Dedifferentiated amniotic fluid mesenchymal stem cell (primary cell): Measurements from ENCODE around the gene GGCT.
A peak's percentile ranks its signal among the peaks of the same experiment; 100 is the strongest.
"Not testable (repeated sequence)": the region's sequence is repeated elsewhere in the genome, so short reads cannot be mapped to it uniquely, and the experiment has no call there.

Experiments used
- DNase-seq: peaks from one replicate; pipeline ENCODE4 v3.0.0-alpha.2; 2016; ENCODE audit errors: extremely low spot score

The GGCT gene

GRCh38 chr7:30515761-30516160 is 11.1 kb upstream of the GGCT start:
- no peak for DNase-seq

DNA sequence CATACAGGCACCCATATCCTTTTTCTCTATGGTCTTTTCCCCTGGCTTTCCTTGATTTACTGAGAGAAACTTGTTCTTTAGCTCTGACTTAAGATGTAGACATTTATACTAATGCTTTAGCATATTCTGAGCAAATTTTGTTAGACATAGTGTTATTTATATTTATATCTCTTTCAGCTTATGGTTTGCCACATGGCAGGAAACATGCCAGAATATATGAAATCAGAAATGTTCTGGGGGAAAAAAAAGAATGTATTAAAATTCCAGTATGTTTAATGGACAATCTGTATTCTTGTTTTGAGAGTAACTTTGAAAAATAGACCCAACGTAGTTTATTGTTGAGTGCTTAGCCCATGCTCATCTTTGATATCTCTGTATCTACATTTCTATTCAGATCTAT is 10.1 kb upstream of the GGCT start:
- DNase-seq, result no peak

DNA sequence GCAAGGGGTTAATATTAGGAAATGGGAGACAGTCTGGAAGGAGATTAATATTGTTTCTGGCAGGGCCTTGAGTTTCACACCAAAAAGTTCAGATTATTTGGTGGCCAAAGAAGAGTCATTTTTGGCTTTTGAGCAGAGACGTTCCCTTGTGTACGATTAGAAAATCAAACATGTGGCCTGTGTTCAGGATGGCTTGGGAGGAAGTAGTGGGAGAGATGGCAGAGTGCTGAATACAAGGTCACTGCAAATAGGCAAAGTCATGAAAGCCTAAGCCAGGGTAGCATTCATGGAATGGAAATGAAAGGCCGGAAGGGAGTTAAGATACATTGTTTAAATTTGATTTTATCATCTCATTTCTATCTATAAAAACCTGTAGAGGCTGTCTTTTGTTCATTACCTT is 9.5 kb upstream of the GGCT start:
- DNase-seq, result no peak

DNA sequence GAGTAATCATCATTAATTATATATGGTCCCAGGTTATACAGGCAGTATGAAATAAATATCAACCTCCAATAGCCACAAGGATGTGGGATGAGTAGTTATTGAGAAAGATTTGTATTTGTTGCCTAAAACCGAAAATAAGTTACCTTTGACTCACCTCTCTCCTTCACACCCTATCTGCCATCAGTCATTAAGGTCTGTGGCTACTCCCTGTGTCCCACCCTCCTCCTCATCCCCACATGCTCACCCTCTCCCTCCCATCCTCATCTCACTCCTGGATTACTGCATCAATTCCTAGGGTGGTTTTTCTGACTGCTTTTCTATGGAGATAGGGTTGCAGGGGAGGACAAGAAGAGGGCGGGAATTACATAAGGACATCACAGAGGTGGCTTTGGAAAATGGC is 9.1 kb upstream of the GGCT start:
- no peak for DNase-seq

DNA sequence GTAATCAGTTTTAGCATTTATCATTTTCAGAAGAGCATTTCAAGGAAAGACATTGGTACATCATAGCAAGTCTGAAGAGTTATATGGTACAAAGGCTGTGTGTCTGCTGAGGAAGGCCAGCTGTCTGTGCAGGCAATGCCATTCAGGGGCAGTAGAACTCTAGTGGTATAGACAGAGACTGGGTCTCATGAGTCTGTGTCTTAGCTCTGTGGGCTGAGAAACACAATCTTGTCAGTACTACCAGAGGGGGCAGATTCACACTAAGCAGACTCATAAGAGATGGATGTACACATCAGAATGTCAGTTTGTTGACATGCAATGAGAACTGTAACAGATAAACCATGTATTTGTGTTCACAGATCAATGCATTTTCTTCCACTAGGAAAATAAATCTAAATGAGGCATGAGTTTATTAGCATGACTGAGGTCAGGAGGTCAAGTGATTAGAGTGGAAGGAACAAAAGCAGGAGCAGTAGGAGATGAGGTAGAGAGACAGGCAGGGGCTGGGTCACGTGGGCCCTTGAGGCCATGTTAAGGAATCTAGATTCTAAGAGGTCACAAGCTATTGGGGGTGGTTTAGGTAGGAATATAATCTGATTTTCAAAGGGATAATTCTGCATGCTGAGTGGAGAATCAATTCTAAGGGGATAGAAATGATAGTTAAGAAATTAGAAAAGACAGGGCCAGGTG is 7.5 kb upstream of the GGCT start:
- DNase-seq, result no peak

GRCh38 chr7:30511494-30511893 is 6.9 kb upstream of the GGCT start:
- no peak for DNase-seq

DNA sequence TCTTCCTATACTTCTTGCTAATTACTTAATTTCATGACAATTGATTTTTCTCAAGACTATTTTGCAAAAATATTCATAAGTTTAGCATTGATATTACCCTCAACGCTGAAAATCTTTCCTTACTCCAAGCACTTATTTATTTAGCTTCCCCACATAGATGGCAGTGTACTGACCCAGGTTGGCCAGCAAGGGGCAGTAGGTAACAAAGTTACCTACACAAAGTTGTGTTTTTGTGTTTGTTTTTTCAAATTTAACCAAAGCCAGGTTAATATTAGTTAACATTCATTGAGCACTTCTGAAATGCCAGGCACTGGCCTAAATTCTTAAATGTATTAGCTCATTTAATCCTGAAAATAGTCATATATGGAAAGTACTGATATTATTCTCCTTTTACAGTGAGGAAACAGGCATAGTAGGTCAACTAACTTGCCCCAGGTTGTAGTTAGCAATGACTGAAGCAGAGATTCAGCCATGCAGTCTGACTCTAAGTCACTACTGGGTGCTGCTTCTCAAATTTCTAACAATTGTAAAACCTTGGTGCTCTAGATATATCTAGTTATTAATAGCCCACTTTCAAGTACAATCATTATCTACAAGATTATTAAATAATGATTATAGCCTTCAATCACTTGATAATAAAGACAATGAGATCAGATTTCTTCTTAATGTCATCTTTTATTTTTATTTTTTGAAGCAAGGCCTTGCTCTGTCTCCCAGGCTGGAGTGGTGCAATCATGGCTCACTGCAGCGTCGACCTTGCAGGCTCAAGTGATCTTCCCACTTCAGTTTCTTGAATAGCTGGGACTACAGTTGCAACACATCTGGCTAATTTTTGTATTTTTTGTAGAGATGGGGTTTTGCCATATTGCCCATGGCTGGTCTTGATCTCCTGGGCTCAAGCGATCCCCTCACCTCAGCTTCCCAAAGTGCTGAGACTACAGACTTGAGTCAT is 5.8 kb upstream of the GGCT start:
- DNase-seq, result peak; percentile 28

DNA sequence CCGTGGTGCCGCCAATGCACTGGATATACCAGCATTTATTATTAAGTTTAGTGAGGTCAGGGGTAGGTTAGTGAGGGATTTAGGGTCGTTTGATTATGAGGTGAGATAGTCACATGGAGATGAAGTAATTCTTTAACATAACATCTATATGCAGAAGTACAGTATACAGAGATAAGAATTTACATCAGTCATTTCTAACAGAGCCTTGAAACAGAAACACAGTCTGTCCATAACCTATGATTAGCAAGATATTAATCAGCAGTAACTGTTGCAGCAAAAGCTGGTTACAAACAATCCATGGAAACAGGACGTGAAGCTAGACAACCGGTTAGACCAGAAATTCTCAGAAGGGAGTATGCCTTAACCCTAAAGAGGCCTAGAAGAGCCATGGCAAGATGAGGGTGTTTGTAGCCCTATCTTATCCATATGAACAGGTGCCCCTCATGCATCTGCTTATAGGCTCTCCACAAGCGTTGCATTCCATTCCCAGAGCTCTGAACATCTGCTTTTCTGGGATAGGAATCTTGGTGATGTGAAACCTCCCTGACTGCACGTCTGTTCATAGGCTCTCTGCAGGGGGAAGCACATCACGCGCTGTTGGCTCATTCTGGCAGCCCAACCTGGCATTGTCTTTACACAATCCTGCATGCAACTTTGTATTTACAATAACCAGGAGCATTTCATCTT is 4.7 kb upstream of the GGCT start:
- DNase-seq, result not testable (repeated sequence)

GRCh38 chr7:30507346-30507900 is 2.8 kb upstream of the GGCT start:
- not testable (repeated sequence) for DNase-seq

DNA sequence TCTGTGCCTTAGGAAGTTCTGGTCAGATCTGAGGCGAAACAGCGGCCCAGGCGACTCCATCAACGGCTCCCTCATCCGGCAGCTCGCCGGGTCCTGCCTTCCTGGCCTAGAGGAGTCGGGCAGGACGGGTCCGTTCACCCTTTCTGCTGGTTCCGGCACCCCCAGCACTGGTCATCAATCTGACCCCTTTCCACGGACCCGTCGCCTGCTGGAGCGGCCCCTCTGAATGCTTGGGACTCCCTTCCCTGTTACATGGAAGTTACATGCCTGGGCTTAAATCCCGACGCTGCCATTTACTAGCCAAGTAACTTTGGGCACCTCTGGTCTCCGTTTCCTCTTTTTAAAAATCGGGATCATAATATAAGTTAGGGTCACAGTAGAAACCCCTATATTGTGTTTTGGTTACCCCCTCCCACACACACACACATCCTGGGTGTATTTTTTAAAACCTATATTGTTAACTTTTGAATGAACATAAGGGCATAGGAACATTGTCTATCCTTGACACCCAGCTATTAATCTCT is 607 bp upstream of the GGCT start:
- DNase-seq, result no peak

DNA sequence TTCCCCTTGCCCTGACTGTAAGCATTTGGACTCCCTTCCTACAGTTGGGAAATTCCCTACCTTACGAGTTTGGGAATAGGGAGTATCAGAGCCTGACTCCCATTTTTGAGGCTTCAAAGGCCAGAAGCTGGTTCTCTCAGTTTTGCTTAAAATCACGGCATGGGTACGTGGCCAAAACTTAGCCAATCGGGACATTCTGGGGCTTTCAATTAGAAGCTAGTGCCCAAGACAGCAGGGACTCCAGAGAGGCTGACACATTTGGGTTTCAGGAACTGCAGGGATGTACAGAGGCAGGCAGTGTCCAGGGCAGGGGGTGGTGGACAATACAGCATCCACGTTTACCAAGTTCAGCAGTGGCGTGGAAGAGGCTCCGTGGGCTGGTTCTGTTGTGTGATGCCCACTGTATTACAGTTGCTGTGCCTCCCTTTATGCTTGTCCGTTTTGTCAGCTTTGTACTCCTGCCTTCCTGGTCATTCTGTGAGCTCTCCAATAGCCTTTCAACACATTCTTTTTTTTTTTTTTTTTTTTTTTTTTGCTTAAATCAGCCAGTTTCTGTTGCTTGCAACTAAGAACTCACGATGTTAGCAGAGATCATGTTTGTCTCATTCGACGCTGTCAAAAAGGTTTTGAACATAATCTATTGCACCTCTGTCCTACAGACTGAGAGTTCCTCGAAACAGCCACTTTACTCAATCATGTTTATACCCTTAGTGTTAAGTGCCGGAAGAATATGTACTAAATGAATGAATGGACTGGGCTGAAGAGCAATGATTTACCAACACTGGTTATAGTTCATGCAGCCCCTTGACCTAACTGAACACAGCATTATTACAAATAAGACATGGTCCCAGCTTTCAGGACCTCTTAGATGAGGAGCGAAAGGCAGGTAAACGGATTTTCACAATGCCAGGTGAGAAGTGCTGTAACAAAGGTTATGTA is 1.1 kb downstream of the GGCT start:
- DNase-seq, result no peak

- DNase-seq, result no peak
Measured at GRCh38 chr7:30502470-30503251, 2.0 kb downstream of the GGCT start.

- DNase-seq, result no peak
Measured at GRCh38 chr7:30501264-30501663, 3.4 kb downstream of the GGCT start.

DNA sequence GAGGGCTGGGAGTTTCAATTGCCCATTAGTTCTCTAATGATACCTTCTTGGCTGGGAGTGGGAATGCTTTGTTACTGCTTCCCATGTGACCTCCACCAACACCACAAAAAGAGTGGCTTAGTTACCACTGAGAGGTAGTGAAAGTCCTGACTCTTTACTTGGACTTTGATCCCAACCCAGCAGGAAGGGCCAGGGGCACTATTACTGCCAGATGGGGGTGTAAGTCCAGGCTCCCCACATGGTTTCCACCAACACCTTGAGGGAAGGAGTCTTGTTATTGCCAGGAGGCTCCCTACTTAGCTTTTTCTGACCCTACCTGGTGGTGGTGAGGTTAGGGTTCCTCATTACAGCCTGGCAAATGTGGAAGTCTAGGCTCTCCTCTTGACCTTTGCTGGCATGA is 11.4 kb downstream of the GGCT start:
- DNase-seq, result no peak

- no peak for DNase-seq
Measured at GRCh38 chr7:30491417-30491816, 13.2 kb downstream of the GGCT start.

- DNase-seq, result no peak
Measured at GRCh38 chr7:30487371-30487770, 17.3 kb downstream of the GGCT start.

DNA sequence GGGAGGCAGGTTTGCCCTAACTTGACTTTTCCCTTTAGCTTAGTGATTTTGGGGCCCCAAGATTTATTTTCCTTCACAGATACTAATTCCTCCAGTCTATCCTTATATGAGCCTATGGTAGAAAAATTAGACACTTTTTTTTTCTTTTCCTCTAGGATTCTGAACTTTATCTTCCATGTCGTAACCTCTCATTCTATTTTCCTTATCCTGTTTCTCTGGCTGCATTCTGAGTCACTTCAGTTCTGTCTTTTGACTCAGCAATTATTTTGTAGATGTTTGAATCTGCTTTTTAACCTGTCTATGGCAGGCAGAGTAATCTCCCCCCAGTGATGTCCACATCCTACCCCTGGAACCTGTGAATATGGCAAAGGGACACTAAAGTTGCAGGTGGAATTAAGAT is 19.0 kb downstream of the GGCT start:
- no peak for DNase-seq

- not testable (repeated sequence) for DNase-seq
Measured at GRCh38 chr7:30481416-30481815, 23.2 kb downstream of the GGCT start.

DNA sequence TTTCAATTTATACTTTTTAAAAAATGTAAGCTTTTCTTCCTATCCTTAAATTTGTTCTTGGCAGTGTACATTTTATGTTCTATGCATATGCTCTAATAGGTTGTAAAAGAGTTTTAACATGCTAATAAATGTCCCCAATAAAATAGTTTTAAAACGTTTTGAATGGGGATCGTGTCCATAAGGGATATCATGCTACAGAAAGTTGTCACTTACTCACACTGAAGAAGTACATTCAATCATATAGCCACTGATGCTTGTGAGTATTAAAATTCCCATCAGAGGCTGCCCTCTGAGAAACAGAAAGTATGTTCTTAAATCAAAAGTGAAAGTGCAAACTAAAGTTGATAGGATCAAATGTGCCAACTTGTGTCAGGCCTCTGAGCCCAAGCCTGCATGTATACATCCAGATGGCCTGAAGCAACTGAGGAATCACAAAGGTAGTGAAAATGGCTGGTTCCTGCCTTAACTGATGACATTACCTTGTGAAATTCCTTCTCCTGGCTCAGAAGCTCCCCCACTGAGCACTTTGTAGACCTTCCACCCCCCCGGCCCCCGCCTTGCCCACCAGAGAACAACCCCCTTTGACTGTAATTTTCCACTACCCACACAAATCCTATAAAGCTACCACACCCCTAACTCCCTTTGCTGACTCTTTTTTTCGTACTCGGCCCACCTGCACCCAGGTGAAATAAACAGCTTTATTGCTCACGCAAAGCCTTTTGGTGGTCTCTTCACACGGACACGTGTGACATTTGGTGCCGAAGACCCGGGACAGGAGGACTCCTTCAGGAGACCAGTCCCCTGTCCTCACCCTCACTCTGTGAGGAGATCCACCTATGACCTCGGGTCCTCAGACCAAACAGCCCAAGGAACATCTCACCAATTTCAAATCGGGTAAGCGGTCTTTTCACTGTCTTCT is 25.2 kb downstream of the GGCT start:
- DNase-seq, result peak; percentile 50
